Measurements from ENCODE around the gene RBKS.

DNA sequence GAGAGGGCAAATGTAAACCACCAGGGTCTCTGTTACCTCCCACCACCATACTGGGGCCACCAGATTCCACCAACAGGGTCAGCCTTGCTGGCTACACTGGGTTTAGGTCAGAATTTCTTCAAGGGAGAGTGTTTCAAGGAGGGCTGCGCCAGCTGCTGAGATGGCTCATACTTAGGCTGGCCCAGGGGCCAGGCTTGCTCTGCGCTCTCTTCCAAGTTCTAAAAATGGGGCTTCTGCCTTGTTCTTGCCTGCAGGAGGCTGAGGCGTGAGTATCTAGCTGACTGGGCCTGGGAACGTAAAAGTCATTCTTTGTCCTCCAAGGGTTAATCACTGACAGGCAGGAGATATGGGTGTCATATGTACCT lies 90.6 kb downstream of the RBKS start:
- TF ChIP-seq, protein P1, sequence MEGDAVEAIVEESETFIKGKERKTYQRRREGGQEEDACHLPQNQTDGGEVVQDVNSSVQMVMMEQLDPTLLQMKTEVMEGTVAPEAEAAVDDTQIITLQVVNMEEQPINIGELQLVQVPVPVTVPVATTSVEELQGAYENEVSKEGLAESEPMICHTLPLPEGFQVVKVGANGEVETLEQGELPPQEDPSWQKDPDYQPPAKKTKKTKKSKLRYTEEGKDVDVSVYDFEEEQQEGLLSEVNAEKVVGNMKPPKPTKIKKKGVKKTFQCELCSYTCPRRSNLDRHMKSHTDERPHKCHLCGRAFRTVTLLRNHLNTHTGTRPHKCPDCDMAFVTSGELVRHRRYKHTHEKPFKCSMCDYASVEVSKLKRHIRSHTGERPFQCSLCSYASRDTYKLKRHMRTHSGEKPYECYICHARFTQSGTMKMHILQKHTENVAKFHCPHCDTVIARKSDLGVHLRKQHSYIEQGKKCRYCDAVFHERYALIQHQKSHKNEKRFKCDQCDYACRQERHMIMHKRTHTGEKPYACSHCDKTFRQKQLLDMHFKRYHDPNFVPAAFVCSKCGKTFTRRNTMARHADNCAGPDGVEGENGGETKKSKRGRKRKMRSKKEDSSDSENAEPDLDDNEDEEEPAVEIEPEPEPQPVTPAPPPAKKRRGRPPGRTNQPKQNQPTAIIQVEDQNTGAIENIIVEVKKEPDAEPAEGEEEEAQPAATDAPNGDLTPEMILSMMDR (IDR thresholded peaks at IDR 0.05; ENCODE audit: insufficient read depth, low read depth, low read length): no peak
- TF ChIP-seq EZH2 (IDR thresholded peaks at IDR 0.05; ENCODE audit: insufficient read depth, low read length): no peak

All from astrocyte (in vitro differentiated cells and primary cell).